Measurements from ENCODE around the gene PBX1.
A peak's percentile ranks its signal among the peaks of the same experiment; 100 is the strongest.

Gene PBX1

DNA sequence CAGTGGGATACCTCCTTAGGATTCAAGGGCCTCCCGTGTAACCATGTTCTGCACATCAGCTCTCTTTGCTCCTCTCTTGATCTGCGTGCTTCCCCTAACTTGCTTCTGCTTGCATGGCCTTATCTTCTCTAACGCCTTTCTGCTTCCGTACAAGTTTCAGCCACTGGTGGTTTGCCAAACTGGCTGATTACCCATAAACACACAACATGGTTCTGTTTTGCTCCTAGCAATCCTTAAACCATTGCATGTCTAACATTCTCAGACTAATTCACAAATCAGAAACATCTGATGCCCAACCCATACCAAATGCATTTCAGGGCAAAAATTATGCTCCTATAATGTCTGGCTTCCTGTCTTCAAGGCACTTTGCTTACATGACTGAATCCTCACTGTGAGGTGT lies 166.4 kb downstream of the PBX1 start:
- DNase-seq (ENCODE audit: low spot score): no peak

GRCh38 chr1:164726235-164726634 lies 167.3 kb downstream of the PBX1 start:
- no peak for DNase-seq (ENCODE audit: low spot score)

DNA sequence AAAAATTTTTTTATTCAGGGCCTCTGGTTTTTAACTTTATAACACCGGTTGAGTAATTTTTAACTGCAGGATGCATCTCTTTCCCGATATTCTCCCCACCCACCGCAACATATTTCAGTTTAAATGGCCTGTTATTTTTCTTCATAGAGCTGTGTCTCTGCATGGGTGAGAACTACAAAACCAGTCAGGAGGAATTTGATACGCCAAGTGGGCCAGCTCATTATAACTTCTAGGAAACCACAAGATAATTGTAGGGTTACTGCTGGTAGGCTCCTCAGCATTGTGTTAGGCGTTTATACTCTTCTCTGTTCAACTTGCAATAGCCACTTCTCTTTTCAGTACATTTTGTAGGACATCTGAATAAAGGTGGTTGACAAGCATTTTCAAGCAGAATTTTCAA lies 169.7 kb downstream of the PBX1 start:
- no peak for DNase-seq (ENCODE audit: low spot score)

GRCh38 chr1:164731161-164731876 lies 172.3 kb downstream of the PBX1 start:
- DNase-seq (ENCODE audit: low spot score): no peak

DNA sequence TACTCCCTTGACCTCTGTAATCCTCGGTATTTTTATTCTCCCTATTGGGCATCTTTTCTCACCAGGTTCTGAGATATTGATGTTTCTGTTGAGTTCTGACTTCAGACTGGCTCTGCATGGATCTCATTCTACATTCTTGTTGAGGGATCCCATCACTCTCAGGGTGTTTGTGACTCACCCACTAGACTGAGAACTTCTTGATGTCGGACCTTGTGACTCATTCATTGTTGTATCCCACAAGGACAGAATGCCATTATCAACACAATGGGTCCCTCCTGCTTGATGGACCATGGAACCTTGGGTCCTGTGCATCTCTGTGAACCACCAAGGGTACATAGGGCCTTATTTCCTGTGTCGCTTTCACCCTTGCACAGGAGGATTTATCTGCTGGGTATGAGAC lies 174.1 kb downstream of the PBX1 start:
- DNase-seq (ENCODE audit: low spot score): no peak

GRCh38 chr1:164733734-164734133 lies 174.8 kb downstream of the PBX1 start:
- no peak for DNase-seq (ENCODE audit: low spot score)

DNA sequence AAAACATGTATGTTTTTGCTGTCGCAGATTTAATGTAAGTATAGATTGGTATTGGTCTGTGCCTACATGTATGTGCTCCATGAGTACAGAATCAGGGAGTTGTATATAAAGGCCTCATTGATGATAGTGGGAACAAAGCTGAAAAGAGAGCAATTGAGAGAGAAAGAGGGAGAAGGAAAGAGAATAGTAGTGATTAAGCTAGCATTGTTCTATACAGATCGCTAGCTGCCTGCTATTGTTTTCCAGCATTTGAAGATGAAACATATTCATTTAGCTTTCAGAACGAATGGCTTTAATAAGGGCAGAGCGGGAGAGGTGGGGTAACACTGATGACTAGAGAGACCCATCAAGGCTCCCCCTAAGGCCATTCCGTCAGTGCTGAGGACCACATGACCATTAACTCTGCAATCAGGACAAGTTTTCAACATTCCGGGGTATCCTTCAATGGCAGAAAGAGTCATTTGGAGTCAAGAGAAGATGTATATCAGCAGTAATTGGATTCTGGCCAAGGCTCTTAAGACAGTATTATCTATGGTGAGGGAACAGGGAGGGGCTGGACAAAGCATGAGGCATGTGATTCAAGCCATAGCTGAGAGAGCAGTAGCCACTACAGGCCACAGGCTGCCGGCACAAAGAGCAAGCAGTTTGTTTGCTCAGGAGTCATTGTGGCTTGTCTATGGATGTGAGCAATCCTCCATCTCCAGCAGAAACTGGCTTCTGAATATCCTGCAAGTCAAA lies 176.5 kb downstream of the PBX1 start:
- DNase-seq (ENCODE audit: low spot score): no peak

GRCh38 chr1:164736137-164736536 lies 177.2 kb downstream of the PBX1 start:
- no peak for DNase-seq (ENCODE audit: low spot score)

GRCh38 chr1:164739189-164739588 lies 180.2 kb downstream of the PBX1 start:
- DNase-seq (ENCODE audit: low spot score): no peak

DNA sequence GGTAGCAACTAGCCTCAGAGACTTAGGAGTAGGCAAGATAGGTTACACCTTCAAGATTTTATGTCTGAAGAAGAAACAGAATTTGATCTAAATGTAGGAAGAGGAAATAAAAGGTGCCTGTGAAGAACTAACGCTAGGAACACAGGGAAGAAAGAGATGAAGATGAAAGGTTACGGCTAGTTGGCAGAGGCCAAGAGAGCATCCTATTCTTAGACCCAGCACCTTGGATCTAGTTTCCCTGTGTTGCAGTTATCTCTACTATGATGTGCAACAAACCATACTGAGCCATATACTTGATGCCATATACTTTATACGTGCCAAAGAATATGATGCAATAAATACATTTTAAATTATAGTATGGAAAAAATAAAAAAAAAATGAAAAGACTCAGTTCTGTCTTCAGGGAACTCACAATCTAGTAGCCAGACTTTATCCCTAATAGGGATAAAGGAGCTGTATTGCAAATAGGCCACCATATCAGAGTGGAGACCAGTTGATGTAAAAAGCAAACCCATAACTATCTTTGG lies 181.1 kb downstream of the PBX1 start:
- no peak for DNase-seq (ENCODE audit: low spot score)

GRCh38 chr1:164742745-164743144 lies 183.8 kb downstream of the PBX1 start:
- DNase-seq (ENCODE audit: low spot score): no peak

DNA sequence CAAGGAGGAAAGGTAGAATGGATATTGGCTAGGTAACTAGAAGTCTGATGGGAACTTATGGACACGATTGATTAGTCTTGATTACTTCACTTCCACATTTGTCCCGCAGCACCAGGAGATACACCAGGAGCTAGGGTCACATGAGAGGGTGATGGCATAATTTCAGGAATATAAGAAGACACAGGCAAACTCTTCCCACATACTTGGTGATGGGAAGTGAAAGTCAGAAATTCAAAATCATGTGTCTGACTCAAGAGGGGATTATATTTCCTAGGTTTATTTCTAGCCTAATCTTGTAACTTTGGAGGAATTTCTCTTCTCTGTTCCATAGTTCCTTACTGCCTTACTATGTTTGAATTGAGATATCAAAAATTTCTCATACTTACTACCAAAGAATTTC lies 185.0 kb downstream of the PBX1 start:
- no peak for DNase-seq (ENCODE audit: low spot score)

- no peak for DNase-seq (ENCODE audit: low spot score)
Measured at GRCh38 chr1:164745736-164746135, 186.8 kb downstream of the PBX1 start.

DNA sequence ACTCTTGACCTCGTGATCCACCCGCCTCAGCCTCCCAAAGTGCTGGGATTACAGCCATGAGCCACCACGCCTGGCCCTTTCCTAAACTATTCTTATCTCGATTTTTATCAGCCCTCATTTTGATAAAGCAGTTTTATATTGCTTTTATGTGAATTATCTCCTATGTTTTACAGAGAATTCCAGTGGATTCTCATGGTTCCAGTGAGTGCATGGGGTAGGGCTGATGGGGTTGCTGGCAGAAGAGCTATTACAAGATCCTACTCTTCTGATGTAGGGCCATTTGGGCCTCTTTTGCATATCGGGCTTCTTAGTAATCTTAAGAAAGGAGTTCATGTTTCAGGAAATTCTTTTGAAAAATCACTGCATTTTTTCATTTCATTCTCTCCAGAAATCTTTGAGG lies 187.6 kb downstream of the PBX1 start:
- no peak for DNase-seq (ENCODE audit: low spot score)

DNA sequence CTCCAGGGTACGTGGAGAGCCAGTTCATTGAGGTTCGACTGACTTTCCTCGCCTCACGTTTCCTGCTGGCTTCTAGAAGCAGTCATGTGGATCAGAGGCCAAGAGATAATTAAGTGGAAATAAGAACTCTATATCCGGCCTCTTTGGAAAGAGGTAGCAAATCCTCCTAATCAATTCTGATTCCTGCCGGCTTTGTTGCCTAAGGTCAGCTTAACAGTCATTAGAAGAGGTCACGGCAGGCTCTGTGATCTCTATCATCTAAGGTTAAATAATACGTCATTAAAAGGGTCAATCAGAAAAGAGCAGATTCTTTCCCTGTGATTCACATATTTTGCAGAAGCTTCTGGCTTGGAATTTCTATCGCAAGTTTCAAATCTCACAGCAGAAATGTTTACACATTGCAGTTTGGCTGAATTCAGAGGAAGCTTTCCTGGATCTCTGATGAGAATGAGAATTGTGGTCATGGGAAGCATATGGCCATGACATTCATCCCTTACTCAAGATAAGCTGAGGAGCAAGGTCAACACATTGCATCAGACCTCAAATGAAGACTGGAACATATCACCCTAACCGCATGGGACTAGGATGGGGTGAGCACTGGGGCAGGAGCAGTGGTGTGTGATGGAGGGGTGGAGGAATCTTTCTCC lies 189.4 kb downstream of the PBX1 start:
- no peak for DNase-seq (ENCODE audit: low spot score)

DNA sequence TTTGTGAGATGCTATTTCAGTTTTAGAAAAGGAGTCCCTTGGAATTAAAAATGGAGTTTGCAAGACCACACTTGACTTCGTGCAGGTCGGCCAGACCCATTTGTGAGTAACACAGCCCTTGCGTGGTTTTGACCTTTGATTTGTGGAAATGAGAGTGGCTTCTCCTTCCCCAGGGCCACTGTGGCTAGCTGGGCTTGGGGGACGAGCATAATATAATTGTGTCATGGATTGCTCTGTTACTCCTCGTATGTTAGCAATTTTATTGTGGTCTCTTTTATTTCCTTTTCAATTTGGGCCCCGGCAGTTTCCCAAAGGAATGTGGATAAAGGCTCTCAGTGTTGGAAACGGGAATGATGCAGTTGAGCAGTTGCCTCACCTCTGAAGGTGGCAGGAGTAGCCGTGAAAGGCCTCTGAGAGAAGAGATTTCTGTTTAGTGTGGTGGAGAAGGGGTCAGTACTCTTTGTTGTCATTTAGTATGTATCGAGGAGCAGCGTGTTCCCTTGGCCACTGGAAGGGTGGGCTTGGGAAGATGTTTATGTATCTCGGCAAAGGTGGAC lies 194.6 kb downstream of the PBX1 start:
- DNase-seq (ENCODE audit: low spot score): no peak

- DNase-seq (ENCODE audit: low spot score): no peak
Measured at GRCh38 chr1:164754088-164754600, 195.2 kb downstream of the PBX1 start.

DNA sequence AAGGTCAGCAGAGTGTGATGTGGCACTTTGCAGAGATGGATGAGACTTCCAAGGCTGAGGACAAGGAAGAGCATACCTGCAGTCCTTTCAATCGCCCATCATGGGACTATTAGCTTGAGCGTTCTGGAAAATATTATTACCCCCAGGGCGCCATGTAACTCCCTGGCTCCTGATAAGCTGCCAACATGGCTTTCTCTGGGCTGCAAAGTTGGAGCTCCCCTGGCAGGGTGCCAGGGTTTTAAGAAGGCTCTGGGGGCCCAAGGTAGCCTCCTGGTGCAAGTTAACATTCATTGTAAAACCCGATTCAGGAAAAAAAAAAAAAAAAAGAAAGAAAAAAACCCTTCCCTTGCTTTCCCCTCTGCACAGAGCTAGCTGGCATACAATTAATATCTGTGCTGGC lies 196.7 kb downstream of the PBX1 start:
- no peak for DNase-seq (ENCODE audit: low spot score)

- DNase-seq (ENCODE audit: low spot score): no peak
Measured at GRCh38 chr1:164756741-164757140, 197.8 kb downstream of the PBX1 start.

DNA sequence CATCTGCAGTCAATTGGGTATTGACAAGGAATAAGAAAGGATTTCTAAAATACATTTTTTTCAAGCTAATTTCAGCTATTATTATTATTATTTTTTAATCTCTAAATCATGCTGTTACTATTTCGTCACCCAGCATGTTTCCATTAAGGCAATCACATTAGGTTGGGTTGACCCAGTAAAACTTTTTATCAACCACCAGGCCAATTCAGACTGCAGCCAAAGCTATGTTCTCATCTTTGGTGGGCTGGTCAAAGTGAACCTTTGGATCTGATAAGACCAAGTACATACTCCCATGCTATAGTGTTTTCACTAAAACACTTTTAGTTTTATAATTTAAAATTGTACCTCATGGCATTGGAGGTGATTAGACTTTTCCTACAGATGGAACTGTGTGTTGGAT lies 198.6 kb downstream of the PBX1 start:
- DNase-seq (ENCODE audit: low spot score): no peak

DNA sequence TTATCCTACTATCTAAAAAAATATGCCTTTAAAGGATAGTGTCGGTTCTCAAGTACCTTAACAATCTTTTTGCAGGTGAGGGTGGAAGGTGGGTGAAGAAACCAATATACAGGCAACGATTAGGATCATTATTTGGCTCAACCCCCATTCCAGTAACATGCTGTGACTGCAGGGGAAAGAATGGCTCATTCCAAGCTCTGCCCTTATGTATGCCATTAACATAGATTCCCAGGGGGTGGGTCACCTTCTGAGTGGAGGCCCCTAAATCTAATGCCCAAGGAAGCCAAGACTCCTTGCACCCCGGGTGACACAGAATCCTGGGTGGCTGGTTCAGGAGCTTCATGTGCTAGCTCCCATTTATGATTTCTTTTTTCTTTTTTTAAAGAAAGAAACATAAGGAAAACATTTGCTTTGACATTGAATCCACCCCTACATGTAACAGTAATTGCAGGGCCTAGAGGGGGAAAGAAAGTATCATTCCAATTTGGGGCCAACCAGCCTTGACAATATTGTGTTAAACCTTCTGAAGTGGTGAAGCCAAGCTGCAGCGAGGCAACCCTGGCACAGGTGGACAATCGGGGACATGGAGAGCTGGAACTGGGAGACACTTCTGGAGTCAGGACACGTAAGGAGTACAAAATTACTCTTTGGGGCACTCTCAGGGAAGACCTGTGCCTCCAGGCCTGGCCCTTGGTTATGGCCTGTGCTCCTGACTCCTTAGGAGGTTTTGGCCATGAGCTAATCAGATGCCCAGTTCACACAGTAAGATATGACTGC lies 200.3 kb downstream of the PBX1 start:
- no peak for DNase-seq (ENCODE audit: low spot score)

DNA sequence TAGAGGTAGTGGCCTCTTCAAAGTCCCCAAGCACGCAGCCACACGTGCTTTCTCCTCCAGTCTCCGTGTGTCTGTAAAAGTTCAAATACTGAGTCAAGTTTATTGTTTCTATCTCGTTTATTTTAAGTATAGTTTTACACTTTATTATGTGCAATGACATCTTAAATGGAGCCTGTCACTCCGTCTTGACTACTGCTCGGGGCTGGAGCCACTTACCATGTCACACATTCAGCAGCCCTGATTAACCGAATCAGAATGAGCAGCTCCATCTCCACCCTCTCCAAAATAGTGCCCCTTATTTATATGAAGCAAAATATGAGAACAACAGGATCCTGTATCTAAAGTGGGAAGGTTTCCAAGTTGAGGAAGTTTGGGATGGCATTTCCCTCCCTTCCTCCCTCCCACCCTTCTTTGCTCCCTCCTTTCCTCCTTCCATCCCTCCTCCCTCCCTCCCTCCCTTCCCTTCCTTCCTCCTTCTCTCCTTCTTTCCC lies 201.0 kb downstream of the PBX1 start:
- DNase-seq (ENCODE audit: low spot score): peak; percentile 29

Measured in COLO829 (cell line).